HepG2 (cell line): ENCODE data around the gene MARS1. TPM values are rescaled to one million over a fixed set of nuclear protein-coding genes. Genes with fewer than 3 reads are reported as not detected.

ENCODE experiments used
- CCAR2 ChIP-seq: fragments of 200-400 bp; formaldehyde crosslinking; optimal IDR thresholded peaks from 2 replicates; pipeline ENCODE3; 2018; ENCODE audit warnings: low read depth, mild to moderate bottlenecking, low read length, moderate library complexity
- FOXA3 ChIP-seq: IDR thresholded peaks from 2 replicates; pipeline ENCODE4 v1.6.1; 2016; ENCODE audit warnings: missing genetic modification reagents, missing compliant biosample characterization
- GLMP ChIP-seq: sonication (generic); formaldehyde crosslinking; IDR thresholded peaks from 2 replicates; pipeline ENCODE4 v1.9.0; 2021; ENCODE audit warnings: missing genetic modification reagents, mild to moderate bottlenecking, borderline replicate concordance
- HNRNPH1 ChIP-seq: fragments of 200-400 bp; formaldehyde crosslinking; optimal IDR thresholded peaks from 2 replicates; pipeline ENCODE3; 2017; ENCODE audit warnings: mild to moderate bottlenecking, low read depth, low read length
- REXO4 ChIP-seq: sonication (generic); formaldehyde crosslinking; IDR thresholded peaks from 2 replicates; pipeline ENCODE4 v1.8.0; 2022; ENCODE audit warnings: missing genetic modification reagents, mild to moderate bottlenecking, borderline replicate concordance
- RORA ChIP-seq: sonication (generic); formaldehyde crosslinking; IDR thresholded peaks from 2 replicates; pipeline ENCODE4 v1.5.0; 2020; ENCODE audit warnings: mild to moderate bottlenecking, missing genetic modification reagents, moderate library complexity
- SP2 ChIP-seq: sonication (generic); formaldehyde crosslinking; IDR thresholded peaks from 2 replicates; pipeline ENCODE4 v1.5.1; 2020; ENCODE audit warnings: mild to moderate bottlenecking, missing genetic modification reagents
- SRSF4 ChIP-seq: fragments of 200-400 bp; formaldehyde crosslinking; IDR thresholded peaks from one replicate; pipeline ENCODE4 v1.6.1; 2018; ENCODE audit warnings: mild to moderate bottlenecking, low read depth, low read length, moderate library complexity; ENCODE audit not compliant: poor library complexity, severe bottlenecking
- TEAD3 ChIP-seq: optimal IDR thresholded peaks from 2 replicates; pipeline ENCODE3; 2016; ENCODE audit warnings: borderline replicate concordance
- YY1 ChIP-seq: IDR thresholded peaks from 2 replicates; pipeline ENCODE4 v1.6.1; 2011; ENCODE audit warnings: low read length, low read depth, moderate library complexity, mild to moderate bottlenecking; ENCODE audit not compliant: insufficient read depth, insufficient replicate concordance
- ZNF101 ChIP-seq: sonication (generic); formaldehyde crosslinking; IDR thresholded peaks from 2 replicates; pipeline ENCODE4 v1.4.0; 2020; ENCODE audit warnings: mild to moderate bottlenecking, low read depth, missing genetic modification reagents, borderline replicate concordance
- ZNF235 ChIP-seq: sonication (generic); formaldehyde crosslinking; IDR thresholded peaks from 2 replicates; pipeline ENCODE4 v1.8.1; 2023; ENCODE audit warnings: mild to moderate bottlenecking, missing genetic modification reagents, borderline replicate concordance
- ZNF264 ChIP-seq: sonication (generic); formaldehyde crosslinking; IDR thresholded peaks from 2 replicates; pipeline ENCODE4 v1.4.0; 2020; ENCODE audit warnings: missing genetic modification reagents
- ZNF335 ChIP-seq: sonication (generic); formaldehyde crosslinking; IDR thresholded peaks from 2 replicates; pipeline ENCODE4 v1.4.0; 2020; ENCODE audit warnings: missing genetic modification reagents
- ZNF382 ChIP-seq: sonication (generic); formaldehyde crosslinking; IDR thresholded peaks from 2 replicates; pipeline ENCODE4 v1.5.0; 2020; ENCODE audit warnings: missing genetic modification reagents, mild to moderate bottlenecking, borderline replicate concordance
- ZNF614 ChIP-seq: IDR thresholded peaks from 2 replicates; pipeline ENCODE4 v1.6.1; 2018; ENCODE audit warnings: missing biosample characterization, missing genetic modification reagents, inconsistent platforms, borderline replicate concordance
- ZNF782 ChIP-seq: sonication (generic); formaldehyde crosslinking; IDR thresholded peaks from 2 replicates; pipeline ENCODE4 v1.4.0; 2020; ENCODE audit warnings: missing genetic modification reagents, mild to moderate bottlenecking, borderline replicate concordance
- ZNF788 ChIP-seq: sonication (generic); formaldehyde crosslinking; IDR thresholded peaks from 2 replicates; pipeline ENCODE4 v1.5.0; 2020; ENCODE audit warnings: mild to moderate bottlenecking, missing genetic modification reagents, borderline replicate concordance
- ZNF816 ChIP-seq: sonication (generic); formaldehyde crosslinking; IDR thresholded peaks from 2 replicates; pipeline ENCODE4 v1.8.0; 2022; ENCODE audit warnings: missing genetic modification reagents, mild to moderate bottlenecking, borderline replicate concordance
- polyA plus RNA-seq, 8 experiments: library from polyadenylated mRNA; depleted of rRNA in 3 of 8; stranded (reverse) in 7 of 8; unstranded in 1 of 8; fragments of >200 nt; fragmentation: Illumina TruSeq in 4 of 8; extraction: Trizol in 4 of 8; gene quantifications; 2 replicates each; pipeline versions ENCODE4 v1.2.1 to v1.2.3, GENCODE V29; 2011 to 2016; ENCODE audit warnings: low read depth in 4 of 8, missing spikeins in 1 of 8, mixed read lengths in 1 of 8; ENCODE audit not compliant: insufficient read depth in 1 of 8
- total RNA-seq, 5 experiments: library from RNA; depleted of rRNA; stranded (reverse); fragments of >200 nt; fragmentation: Illumina TruSeq; extraction: Trizol; gene quantifications; 2 replicates each; pipeline ENCODE4 v1.2.3, GENCODE V29; 2016; ENCODE audit warnings: low read depth in 1 of 5
- TF ChIP-seq, protein P1 (sequence below), 2 experiments: sonication (generic) in 1 of 2; formaldehyde crosslinking in 1 of 2; IDR thresholded peaks; 2 replicates each; pipeline versions ENCODE4 v1.4.0 to v1.6.1; 2016 to 2020; ENCODE audit warnings: borderline replicate concordance in 1 of 2, low read depth in 1 of 2, mild to moderate bottlenecking in 1 of 2, missing genetic modification reagents in 1 of 2
- TF ChIP-seq, protein P2 (sequence below): sonication (generic); formaldehyde crosslinking; IDR thresholded peaks from 2 replicates; pipeline ENCODE4 v1.5.1; 2020; ENCODE audit warnings: mild to moderate bottlenecking, moderate library complexity, missing genetic modification reagents

The MARS1 gene
- total and polyA plus RNA-seq, 2 of the 13 experiments (the other 11 are each of a cell fraction or from before 2014, with no cell fraction given), result 115 to 181 TPM

GRCh38 chr12:57522011-57522886, 34.4 kb downstream of the MARS1 start, which contains the start of gene MBD6 (continued):
- TF ChIP-seq, protein P1, sequence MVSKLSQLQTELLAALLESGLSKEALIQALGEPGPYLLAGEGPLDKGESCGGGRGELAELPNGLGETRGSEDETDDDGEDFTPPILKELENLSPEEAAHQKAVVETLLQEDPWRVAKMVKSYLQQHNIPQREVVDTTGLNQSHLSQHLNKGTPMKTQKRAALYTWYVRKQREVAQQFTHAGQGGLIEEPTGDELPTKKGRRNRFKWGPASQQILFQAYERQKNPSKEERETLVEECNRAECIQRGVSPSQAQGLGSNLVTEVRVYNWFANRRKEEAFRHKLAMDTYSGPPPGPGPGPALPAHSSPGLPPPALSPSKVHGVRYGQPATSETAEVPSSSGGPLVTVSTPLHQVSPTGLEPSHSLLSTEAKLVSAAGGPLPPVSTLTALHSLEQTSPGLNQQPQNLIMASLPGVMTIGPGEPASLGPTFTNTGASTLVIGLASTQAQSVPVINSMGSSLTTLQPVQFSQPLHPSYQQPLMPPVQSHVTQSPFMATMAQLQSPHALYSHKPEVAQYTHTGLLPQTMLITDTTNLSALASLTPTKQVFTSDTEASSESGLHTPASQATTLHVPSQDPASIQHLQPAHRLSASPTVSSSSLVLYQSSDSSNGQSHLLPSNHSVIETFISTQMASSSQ (IDR thresholded peaks at IDR 0.05; ENCODE audit: low read depth), result 0 out of 2 replicates have a peak, but pooled peaks have one; percentile 33
- TF ChIP-seq, protein P1 (CRISPR knock-in tag; IDR thresholded peaks at IDR 0.05; ENCODE audit: borderline replicate concordance), result no peak; the same call in 1 of the 2 replicates
- TF ChIP-seq ZNF782 (CRISPR knock-in tag) (peak; percentile 67; the same call in 1 of the 2 replicates), SP2 (CRISPR knock-in tag) (peak; percentile 59), ZNF264 (CRISPR knock-in tag) (peak; percentile 15; the same call in 1 of the 2 replicates), HNRNPH1 (peak; percentile 34), ZNF335 (no peak), REXO4 (CRISPR knock-in tag) (no peak), ZNF816 (0 out of 2 replicates have a peak, but pooled peaks have one; percentile 57), SRSF4 (no peak), ZNF101 (CRISPR knock-in tag) (no peak), ZNF788 (CRISPR knock-in tag) (no peak; the same call in 1 of the 2 replicates), ZNF614 (CRISPR knock-in tag) (no peak), CCAR2 (peak; percentile 82), TEAD3 (CRISPR knock-in tag) (peak; percentile 49), YY1 (peak; percentile 53), RORA (no peak), FOXA3 (CRISPR knock-in tag) (peak; percentile 77), GLMP (no peak), ZNF235 (CRISPR knock-in tag) (peak; percentile 76), ZNF382 (no peak)
- TF ChIP-seq, protein P2, sequence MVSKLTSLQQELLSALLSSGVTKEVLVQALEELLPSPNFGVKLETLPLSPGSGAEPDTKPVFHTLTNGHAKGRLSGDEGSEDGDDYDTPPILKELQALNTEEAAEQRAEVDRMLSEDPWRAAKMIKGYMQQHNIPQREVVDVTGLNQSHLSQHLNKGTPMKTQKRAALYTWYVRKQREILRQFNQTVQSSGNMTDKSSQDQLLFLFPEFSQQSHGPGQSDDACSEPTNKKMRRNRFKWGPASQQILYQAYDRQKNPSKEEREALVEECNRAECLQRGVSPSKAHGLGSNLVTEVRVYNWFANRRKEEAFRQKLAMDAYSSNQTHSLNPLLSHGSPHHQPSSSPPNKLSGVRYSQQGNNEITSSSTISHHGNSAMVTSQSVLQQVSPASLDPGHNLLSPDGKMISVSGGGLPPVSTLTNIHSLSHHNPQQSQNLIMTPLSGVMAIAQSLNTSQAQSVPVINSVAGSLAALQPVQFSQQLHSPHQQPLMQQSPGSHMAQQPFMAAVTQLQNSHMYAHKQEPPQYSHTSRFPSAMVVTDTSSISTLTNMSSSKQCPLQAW (CRISPR knock-in tag), result peak; percentile 77
